Neural progenitor cell (in vitro differentiated cells): ENCODE measurements around the gene RBFOX1.

Experiments
- EZH2 ChIP-seq: fragments of 200-600 bp; sonication (generic); IDR thresholded peaks from 2 replicates; pipeline ENCODE4 v1.6.1; 2017; ENCODE audit warnings: antibody characterized with exemption, mild to moderate bottlenecking, moderate library complexity
- EZH2phosphoT487 ChIP-seq: fragments of 200-600 bp; sonication (generic); IDR thresholded peaks from 2 replicates; pipeline ENCODE4 v1.6.1; 2017; ENCODE audit warnings: antibody characterized with exemption

DNA sequence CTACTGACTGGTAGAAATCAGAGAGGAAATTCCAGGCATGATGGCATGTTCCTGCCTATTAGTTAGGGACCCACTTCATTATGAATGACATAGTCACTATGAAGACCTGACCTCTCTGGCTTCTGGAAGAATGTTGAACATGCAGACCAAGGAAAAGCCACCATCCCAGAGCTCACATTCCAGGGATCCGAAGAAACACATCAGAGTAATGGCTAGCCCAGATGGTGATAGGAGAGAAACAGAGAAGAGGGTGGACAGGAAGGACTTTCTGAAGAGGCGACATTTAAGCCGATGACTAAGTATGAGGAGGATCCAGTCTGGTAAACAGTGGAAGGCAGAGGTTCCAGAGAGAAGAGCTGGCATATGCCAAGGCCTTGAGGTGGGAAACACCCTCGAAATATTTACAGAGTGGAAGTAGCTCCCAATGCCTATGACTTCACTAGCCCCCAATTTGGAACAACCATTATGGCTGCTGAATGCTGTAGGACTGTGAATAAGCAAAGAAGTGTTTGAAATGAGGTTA is 216.2 kb downstream of the RBFOX1 start:
- TF ChIP-seq EZH2phosphoT487 (no peak), EZH2 (no peak)
